Neural crest cell (in vitro differentiated cells): Measurements from ENCODE around the gene PHF21B. TPM values are rescaled to one million over a fixed set of nuclear protein-coding genes. Genes with fewer than 3 reads are reported as not detected.
"Not testable (repeated sequence)": the region's sequence is repeated elsewhere in the genome, so short reads cannot be mapped to it uniquely, and the experiment has no call there.

Experiments
- DNase-seq: peaks from one replicate; pipeline ENCODE4 v3.0.0; 2021; ENCODE audit warnings: low read depth, mixed read lengths, low spot score
- H3K27ac Mint-ChIP-seq: one replicate; pipeline ENCODE4 v1.8.0; 2021; ENCODE audit warnings: mild to moderate bottlenecking, mixed read lengths; ENCODE audit not compliant: unreplicated experiment
- H3K27me3 Mint-ChIP-seq: 2 replicates; pipeline ENCODE4 v1.8.0; 2021; ENCODE audit warnings: low read depth, mild to moderate bottlenecking, mixed read lengths
- H3K36me3 Mint-ChIP-seq: 2 replicates; pipeline ENCODE4 v1.8.0; 2021; ENCODE audit warnings: low read depth, mild to moderate bottlenecking, mixed read lengths
- H3K4me1 Mint-ChIP-seq: 2 replicates; pipeline ENCODE4 v1.8.0; 2021; ENCODE audit warnings: mixed read lengths
- H3K4me3 Mint-ChIP-seq: one replicate; pipeline ENCODE4 v1.8.0; 2021; ENCODE audit warnings: mild to moderate bottlenecking, mixed read lengths
- H3K9me3 Mint-ChIP-seq: 2 replicates; pipeline ENCODE4 v1.8.0; 2021; ENCODE audit warnings: mixed read lengths
- CTCF ChIP-seq: fragments of 200-600 bp; sonication (generic); conservative IDR thresholded peaks from 2 replicates; pipeline ENCODE4 v1.5.0; 2021; ENCODE audit warnings: antibody characterized with exemption, mild to moderate bottlenecking
- total RNA-seq: library from RNA; stranded (reverse); gene quantifications from 2 replicates; pipeline ENCODE4 v1.2.1, GENCODE V29; 2021

The PHF21B gene
- total RNA-seq, 1 donor from 2014 or later = 40.4 TPM

GRCh38 chr22:44861245-44861644 lies 148.6 kb downstream of the PHF21B start:
- TF ChIP-seq CTCF = no peak
- DNase-seq = no peak
- Mint-ChIP-seq H3K9me3 (no peaks in the 10 kb centered on the region), H3K4me3 (no peak overlapping the region), H3K4me1 (no peaks in the 10 kb centered on the region), H3K27me3 (no peaks in the 10 kb centered on the region), H3K36me3 (peaks cover 13% of the 10 kb centered on the region), H3K27ac (no peak overlapping the region)

- Mint-ChIP-seq H3K4me1 (no peaks in the 10 kb centered on the region), H3K27me3 (no peaks in the 10 kb centered on the region), H3K27ac (no peak overlapping the region), H3K4me3 (peak overlapping the region; percentile 72), H3K36me3 (peaks cover 18% of the 10 kb centered on the region), H3K9me3 (no peaks in the 10 kb centered on the region)
- no peak for DNase-seq
- no peak for TF ChIP-seq CTCF
Observed at GRCh38 chr22:44860311-44860710, 149.5 kb downstream of the PHF21B start.

GRCh38 chr22:44859641-44860040 lies 150.2 kb downstream of the PHF21B start:
- Mint-ChIP-seq H3K36me3 (peaks cover 18% of the 10 kb centered on the region), H3K27ac (no peak overlapping the region), H3K9me3 (no peaks in the 10 kb centered on the region), H3K4me1 (no peaks in the 10 kb centered on the region), H3K27me3 (no peaks in the 10 kb centered on the region), H3K4me3 (no peak overlapping the region)
- DNase-seq = no peak
- TF ChIP-seq CTCF = no peak

GRCh38 chr22:44858819-44859218 lies 151.0 kb downstream of the PHF21B start:
- not testable (repeated sequence) for DNase-seq, H3K4me1 Mint-ChIP-seq, H3K4me3 Mint-ChIP-seq

GRCh38 chr22:44855855-44856254 lies 153.9 kb downstream of the PHF21B start:
- no peak for TF ChIP-seq CTCF
- Mint-ChIP-seq H3K27me3 (no peaks in the 10 kb centered on the region), H3K4me1 (no peaks in the 10 kb centered on the region), H3K27ac (no peak overlapping the region), H3K4me3 (peak overlapping the region; percentile 5), H3K9me3 (no peaks in the 10 kb centered on the region), H3K36me3 (peaks cover 10% of the 10 kb centered on the region)
- no peak for DNase-seq

More at GRCh38 chr22:44858819-44859218, 151.0 kb downstream of the PHF21B start:
- H3K27ac Mint-ChIP-seq, H3K27me3 Mint-ChIP-seq, H3K9me3 Mint-ChIP-seq: not testable (repeated sequence)
- peaks cover 13% of the 10 kb centered on the region for H3K36me3 Mint-ChIP-seq

GRCh38 chr22:44854641-44855040 lies 155.2 kb downstream of the PHF21B start:
- DNase-seq, H3K27me3 Mint-ChIP-seq, H3K9me3 Mint-ChIP-seq, H3K4me3 Mint-ChIP-seq, H3K4me1 Mint-ChIP-seq, H3K27ac Mint-ChIP-seq, H3K36me3 Mint-ChIP-seq: not testable (repeated sequence)

- no peak overlapping the region for H3K4me3 Mint-ChIP-seq
- no peaks in the 10 kb centered on the region for H3K9me3 Mint-ChIP-seq
- H3K4me1 Mint-ChIP-seq = no peaks in the 10 kb centered on the region
- no peak overlapping the region for H3K27ac Mint-ChIP-seq
- no peak for DNase-seq
- no peak for TF ChIP-seq CTCF
- no peaks in the 10 kb centered on the region for H3K27me3 Mint-ChIP-seq
- H3K36me3 Mint-ChIP-seq = peaks cover 4% of the 10 kb centered on the region
Observed at GRCh38 chr22:44850946-44851345, 158.9 kb downstream of the PHF21B start.
